Osteocyte (in vitro differentiated cells): ENCODE data around the gene DACH1. TPM values are rescaled to one million over a fixed set of nuclear protein-coding genes. Genes with fewer than 3 reads are reported as not detected.

ENCODE experiments used
- DNase-seq: peaks from one replicate; pipeline ENCODE4 v3.0.0; 2021; ENCODE audit warnings: mixed read lengths; ENCODE audit not compliant: unreplicated experiment; ENCODE audit errors: extremely low spot score
- H3K27ac Mint-ChIP-seq: one replicate; pipeline ENCODE4 v1.8.0; 2021; ENCODE audit warnings: mild to moderate bottlenecking, mixed read lengths; ENCODE audit not compliant: unreplicated experiment
- H3K27me3 Mint-ChIP-seq: one replicate; pipeline ENCODE4 v1.8.0; 2021; ENCODE audit warnings: mixed read lengths; ENCODE audit not compliant: unreplicated experiment
- H3K36me3 Mint-ChIP-seq: one replicate; pipeline ENCODE4 v1.8.0; 2021; ENCODE audit warnings: mixed read lengths; ENCODE audit not compliant: unreplicated experiment
- H3K4me1 Mint-ChIP-seq: one replicate; pipeline ENCODE4 v1.8.0; 2021; ENCODE audit warnings: mixed read lengths; ENCODE audit not compliant: unreplicated experiment
- H3K4me3 Mint-ChIP-seq: one replicate; pipeline ENCODE4 v1.8.0; 2021; ENCODE audit warnings: mild to moderate bottlenecking, moderate library complexity, mixed read lengths; ENCODE audit not compliant: unreplicated experiment
- H3K9me3 Mint-ChIP-seq: one replicate; pipeline ENCODE4 v1.8.0; 2021; ENCODE audit warnings: mixed read lengths; ENCODE audit not compliant: unreplicated experiment
- CTCF ChIP-seq: fragments of 200-600 bp; sonication (generic); IDR thresholded peaks from 2 replicates; pipeline ENCODE4 v1.5.0; 2021; ENCODE audit warnings: antibody characterized with exemption, mild to moderate bottlenecking, moderate library complexity
- total RNA-seq: library from RNA; stranded (reverse); gene quantifications from 2 replicates; pipeline ENCODE4 v1.2.1, GENCODE V29; 2021

Gene DACH1
- total RNA-seq, 1 donor from 2014 or later = 0.54 TPM

- Mint-ChIP-seq H3K27me3 (peaks cover 31% of the 10 kb centered on the region), H3K36me3 (no peaks in the 10 kb centered on the region), H3K9me3 (no peaks in the 10 kb centered on the region), H3K4me3 (no peak overlapping the region), H3K4me1 (no peaks in the 10 kb centered on the region), H3K27ac (no peak overlapping the region)
- DNase-seq = no peak
- no peak for TF ChIP-seq CTCF
These were observed 12.6 kb downstream of the DACH1 start for GRCh38 chr13:71854401-71854800.

GRCh38 chr13:71853725-71854124 lies 13.3 kb downstream of the DACH1 start:
- DNase-seq = no peak

GRCh38 chr13:71852736-71853135 lies 14.3 kb downstream of the DACH1 start:
- Mint-ChIP-seq H3K27me3 (peaks cover 21% of the 10 kb centered on the region), H3K9me3 (no peaks in the 10 kb centered on the region), H3K36me3 (no peaks in the 10 kb centered on the region), H3K4me1 (no peaks in the 10 kb centered on the region), H3K4me3 (no peak overlapping the region), H3K27ac (no peak overlapping the region)
- TF ChIP-seq CTCF = no peak
- no peak for DNase-seq

More at GRCh38 chr13:71853725-71854124, 13.3 kb downstream of the DACH1 start:
- no peak overlapping the region for H3K4me3 Mint-ChIP-seq
- TF ChIP-seq CTCF = no peak
- no peaks in the 10 kb centered on the region for H3K9me3 Mint-ChIP-seq
- H3K27me3 Mint-ChIP-seq = peaks cover 28% of the 10 kb centered on the region
- H3K36me3 Mint-ChIP-seq = no peaks in the 10 kb centered on the region
- H3K4me1 Mint-ChIP-seq = no peaks in the 10 kb centered on the region
- H3K27ac Mint-ChIP-seq = no peak overlapping the region

GRCh38 chr13:71851498-71852409 lies 15.2 kb downstream of the DACH1 start:
- no peak for TF ChIP-seq CTCF
- Mint-ChIP-seq H3K9me3 (no peaks in the 10 kb centered on the region), H3K36me3 (no peaks in the 10 kb centered on the region), H3K4me1 (no peaks in the 10 kb centered on the region), H3K4me3 (no peak overlapping the region), H3K27me3 (peaks cover 20% of the 10 kb centered on the region), H3K27ac (no peak overlapping the region)
- DNase-seq = no peak

GRCh38 chr13:71842003-71842402 lies 25.0 kb downstream of the DACH1 start:
- H3K27ac Mint-ChIP-seq = no peak overlapping the region
- H3K9me3 Mint-ChIP-seq = no peaks in the 10 kb centered on the region
- H3K27me3 Mint-ChIP-seq = no peaks in the 10 kb centered on the region
- DNase-seq = no peak
- no peak overlapping the region for H3K4me3 Mint-ChIP-seq
- TF ChIP-seq CTCF = no peak
- no peaks in the 10 kb centered on the region for H3K4me1 Mint-ChIP-seq
- H3K36me3 Mint-ChIP-seq = no peaks in the 10 kb centered on the region
